ENCODE measurements around the gene ELF2. TPM values are rescaled to one million over a fixed set of nuclear protein-coding genes. Genes with fewer than 3 reads are reported as not detected.
A peak's percentile ranks its signal among the peaks of the same experiment; 100 is the strongest.

Gene ELF2
- total and polyA plus RNA-seq, 2 experiments from 2014 or later: 38.2 to 48.8 TPM

DNA sequence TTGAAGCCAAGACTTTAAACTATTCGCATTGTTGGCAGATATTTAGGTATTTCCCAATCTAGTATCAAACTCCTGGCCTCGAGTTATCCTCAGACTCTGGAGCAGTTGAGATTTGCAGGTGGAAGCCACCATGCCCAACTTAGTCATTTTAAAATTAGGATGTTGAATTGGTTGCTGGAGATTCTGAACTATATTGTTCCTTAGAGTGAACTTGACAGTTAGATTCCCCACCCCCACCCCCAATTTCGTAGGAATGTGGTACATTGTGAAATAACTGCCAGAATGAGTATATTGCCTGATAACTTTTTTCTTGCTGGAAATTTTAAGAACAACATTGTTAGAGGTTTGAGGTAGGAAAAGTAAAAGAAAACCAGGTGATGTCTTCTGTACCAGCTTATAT, 159.2 kb downstream of the ELF2 start (continued):
- no peak for TF ChIP-seq ZNF462 (CRISPR knock-in tag; IDR thresholded peaks at IDR 0.05)
- no peak for TF ChIP-seq POLR2AphosphoS5 (IDR thresholded peaks at IDR 0.05; ENCODE audit: low read depth)

GRCh38 chr4:139015948-139016471, 161.0 kb downstream of the ELF2 start:
- H3K9me3 Mint-ChIP-seq: no peaks in the 10 kb centered on the region; the same call in 2 of the 3 replicates
- H3K27me3 Mint-ChIP-seq (ENCODE audit: insufficient read depth, low read depth, poor library complexity): peaks cover 8% of the 10 kb centered on the region
- peak; percentile 32 for DNase-seq (ENCODE audit: low spot score)
- peak overlapping the region; percentile 77 for H3K4me3 ChIP-seq
- peaks cover 24% of the 10 kb centered on the region for H3F3A ChIP-seq (replicated peaks; ENCODE audit: low read depth)
- H3K27me3 ChIP-seq (ENCODE audit: insufficient read depth): no peaks in the 10 kb centered on the region
- H3K4me1 Mint-ChIP-seq: peaks cover 54% of the 10 kb centered on the region
- peak overlapping the region; percentile 96 for H3K27ac Mint-ChIP-seq
- peak overlapping the region; percentile 97 for H3K4me3 Mint-ChIP-seq
- peak overlapping the region; percentile 76 for H3K27ac ChIP-seq (ENCODE audit: low read depth)
- no peaks in the 10 kb centered on the region for H3K36me3 ChIP-seq (ENCODE audit: insufficient read depth)
- no peak for ATAC-seq
- H2AFZ ChIP-seq: no peak overlapping the region
- H3K4me1 ChIP-seq (ENCODE audit: insufficient read depth): peaks cover 51% of the 10 kb centered on the region
- H3K36me3 Mint-ChIP-seq (ENCODE audit: low read depth): peaks cover 15% of the 10 kb centered on the region
- no peaks in the 10 kb centered on the region for H3K9me2 ChIP-seq (ENCODE audit: insufficient read depth)
- H4K20me1 ChIP-seq (replicated peaks; ENCODE audit: insufficient read depth): peaks cover 16% of the 10 kb centered on the region; the same call in 1 of the 2 replicates
- peaks cover 49% of the 10 kb centered on the region for H3K79me2 ChIP-seq (replicated peaks; ENCODE audit: insufficient read depth)
- peak overlapping the region; percentile 83 for H3K4me2 ChIP-seq
- TF ChIP-seq ZNF114 (CRISPR knock-in tag; IDR thresholded peaks at IDR 0.05) (no peak), NANOG (IDR thresholded peaks at IDR 0.05; ENCODE audit: borderline replicate concordance) (no peak), ZNF331 (CRISPR knock-in tag; IDR thresholded peaks at IDR 0.05; ENCODE audit: low read depth) (no peak), ETS1 (IDR thresholded peaks at IDR 0.05) (no peak), CTCF (conservative IDR thresholded peaks at IDR 0.05; ENCODE audit: low read depth in 2 of 2) (no peak), POLR2AphosphoS5 (IDR thresholded peaks at IDR 0.05; ENCODE audit: low read depth) (no peak), EZH2 (IDR thresholded peaks at IDR 0.05; ENCODE audit: low read depth, unreplicated experiment) (no peak)
